ENCODE data around the gene GJD2. TPM values are rescaled to one million over a fixed set of nuclear protein-coding genes. Genes with fewer than 3 reads are reported as not detected.

Gene GJD2
- total and polyA plus RNA-seq, 11 donors, result 0.04 to 0.31 (median 0.25) TPM; not detected in 6

GRCh38 chr15:34755419-34755773 is 598 bp upstream of the GJD2 start:
- ATAC-seq (no peak), DNase-seq (no peak)
- WGBS, 4 donors, result 4 to 9% (median 8%) methylated on average over 9 to 11 of the region's 11 CpGs
- H3K27me3 ChIP-seq, result peaks cover 5 to 70% (median 34%) of the 10 kb centered on the region in 9 donors
- peak overlapping the region in 7 of 12 donors; percentile 31 to 49 (median 44) for H3K4me3 ChIP-seq
- no peaks in the 10 kb centered on the region for H3K9me3 ChIP-seq
- H3K36me3 ChIP-seq, result no peaks in the 10 kb centered on the region
- H3K27ac ChIP-seq, result no peak overlapping the region
- H3K4me1 ChIP-seq, result peaks cover 0 to 15% (median 0%) of the 10 kb centered on the region in 12 donors
- no peak for TF ChIP-seq POLR2A (IDR thresholded peaks at IDR 0.05)
- no peak for TF ChIP-seq CTCF (IDR thresholded peaks at IDR 0.05)
- intact Hi-C loops (cut with DNase I), result loop anchor here in 1 of 10 donors (10.0 kb wide), 1 partner anchor 81 kb away; no protein-coding TSS in a partner anchor

GRCh38 chr15:34754171-34754601 is 612 bp downstream of the GJD2 start:
- Histone ChIP-seq H3K27ac (no peak overlapping the region), H3K4me3 (peak overlapping the region in 5 of 12 donors; percentile 31 to 49 (median 45)), H3K9me3 (no peaks in the 10 kb centered on the region), H3K27me3 (peaks cover 5 to 67% (median 34%) of the 10 kb centered on the region in 9 donors), H3K36me3 (no peaks in the 10 kb centered on the region), H3K4me1 (peaks cover 0 to 15% (median 0%) of the 10 kb centered on the region in 12 donors)
- 5 to 6% (median 5%) methylated on average over 18 to 27 of the region's 27 CpGs for WGBS, 4 donors
- DNase-seq (no peak), ATAC-seq (no peak)
- intact Hi-C loops (cut with DNase I), result loop anchor here in 1 of 10 donors (10.0 kb wide), 1 partner anchor 79 kb away; no protein-coding TSS in a partner anchor
- TF ChIP-seq POLR2A (IDR thresholded peaks at IDR 0.05) (no peak), CTCF (IDR thresholded peaks at IDR 0.05) (no peak)

- Histone ChIP-seq H3K36me3 (no peaks in the 10 kb centered on the region), H3K27me3 (peaks cover 5 to 64% (median 34%) of the 10 kb centered on the region in 9 donors), H3K4me3 (no peak overlapping the region), H3K4me1 (peaks cover 0 to 15% (median 0%) of the 10 kb centered on the region in 12 donors), H3K27ac (no peak overlapping the region), H3K9me3 (no peaks in the 10 kb centered on the region)
- WGBS, 4 donors, result 24 to 36% (median 27%) methylated on average over 11 of the region's 11 CpGs
- TF ChIP-seq POLR2A (IDR thresholded peaks at IDR 0.05), result no peak
- no peak for TF ChIP-seq CTCF (IDR thresholded peaks at IDR 0.05)
- ATAC-seq (peak; percentile 30 to 57 (median 42)), DNase-seq (peak in 3 of 5 donors; percentile 16 to 34 (median 25))
- intact Hi-C loops (cut with DNase I), result loop anchor here in 1 of 10 donors (10.0 kb wide), 1 partner anchor 79 kb away; no protein-coding TSS in a partner anchor
Observed at GRCh38 chr15:34753236-34753894, 1.4 kb downstream of the GJD2 start.

- Histone ChIP-seq H3K9me3 (no peaks in the 10 kb centered on the region), H3K4me1 (peaks cover 0 to 8% (median 0%) of the 10 kb centered on the region in 12 donors), H3K27me3 (peaks cover 0 to 28% (median 13%) of the 10 kb centered on the region in 9 donors), H3K27ac (no peak overlapping the region), H3K36me3 (no peaks in the 10 kb centered on the region), H3K4me3 (no peak overlapping the region)
- DNase-seq (no peak), ATAC-seq (no peak)
- TF ChIP-seq POLR2A (IDR thresholded peaks at IDR 0.05), result no peak
- no peak for TF ChIP-seq CTCF (IDR thresholded peaks at IDR 0.05)
- intact Hi-C loops (cut with DNase I), result loop anchor here in 1 of 10 donors (10.0 kb wide), 1 partner anchor 75 kb away; no protein-coding TSS in a partner anchor
- WGBS, 4 donors, result 69 to 79% (median 76%) methylated on average over 4 of the region's 4 CpGs
Observed at GRCh38 chr15:34749691-34750090, 5.1 kb downstream of the GJD2 start.
